ENCODE measurements around the gene ABHD10. TPM values are rescaled to one million over a fixed set of nuclear protein-coding genes. Genes with fewer than 3 reads are reported as not detected.

The ABHD10 gene
- total and polyA plus RNA-seq, 4 experiments from 2014 or later = 34.8 to 40.1 (median 38.7) TPM

DNA sequence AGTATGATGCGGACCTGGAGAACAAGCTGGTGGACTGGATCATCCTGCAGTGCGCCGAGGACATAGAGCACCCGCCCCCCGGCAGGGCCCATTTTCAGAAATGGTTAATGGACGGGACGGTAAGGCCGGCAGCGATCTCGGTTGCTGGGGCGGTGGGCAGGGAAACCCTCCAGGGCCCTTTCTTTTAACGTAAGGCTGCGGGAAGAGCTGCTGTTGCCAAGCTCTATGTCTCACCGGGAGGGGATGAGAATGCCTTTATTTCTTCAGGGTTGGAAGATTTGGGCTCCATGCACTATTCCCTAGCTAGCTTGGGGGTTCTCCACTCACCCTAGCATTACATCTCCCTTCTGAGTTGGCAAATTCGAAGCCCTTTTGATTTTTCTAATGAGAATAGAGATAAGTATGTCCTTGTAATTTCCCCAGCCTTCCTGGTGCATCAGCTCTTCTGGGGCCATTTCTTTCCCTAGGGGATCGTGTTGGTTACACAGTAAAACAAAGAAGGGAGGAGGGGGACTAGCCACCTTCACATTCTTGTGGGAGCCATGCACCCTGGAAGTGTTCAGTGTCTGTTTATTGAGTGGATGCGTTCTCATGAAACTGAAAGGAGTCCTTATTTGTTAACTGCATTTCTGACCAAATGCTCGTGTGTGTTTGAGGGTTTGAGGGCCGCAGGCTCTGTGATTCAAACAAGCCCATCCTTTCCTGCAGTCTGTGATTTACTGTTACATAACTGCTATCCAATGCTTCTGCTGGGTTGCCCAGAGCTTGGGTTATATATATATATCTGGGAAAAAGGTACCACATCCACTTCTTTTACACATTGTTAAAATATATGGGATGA, 20.9 kb downstream of the ABHD10 start:
- intact Hi-C loops (cut with micrococcal nuclease) = no loop called here
- Mint-ChIP-seq H3K27me3 (no peaks in the 10 kb centered on the region), H3K27ac (no peak overlapping the region), H3K4me1 (peaks cover 23 to 34% (median 28%) of the 10 kb centered on the region in 4 donors), H3K4me3 (peak overlapping the region in 6 of 8 donors; percentile 70 to 84 (median 72)), H3K9me3 (no peaks in the 10 kb centered on the region), H3K36me3 (peaks cover 0 to 5% of the 10 kb centered on the region in 2 donors)
- DNase-seq = no peak
- Histone ChIP-seq H3K9me3 (ENCODE audit: control insufficient read depth in 1 of 2, low read length in 2 of 2) (no peaks in the 10 kb centered on the region), H3K36me3 (ENCODE audit: insufficient read depth, low read length) (no peaks in the 10 kb centered on the region), H3K27ac (ENCODE audit: low read depth, low read length) (no peak overlapping the region), H3K27me3 (ENCODE audit: insufficient read depth, low read length) (no peaks in the 10 kb centered on the region), H3K4me1 (ENCODE audit: insufficient read depth, low read length) (peaks cover 23% of the 10 kb centered on the region), H3K4me3 (ENCODE audit: low read length in 2 of 2) (no peak overlapping the region)
- CTCF ChIA-PET (ENCODE audit: partially characterized antibody) = interaction anchor here (1.2 to 9.2 kb wide), 3 partner anchors 12 to 44 kb away, joined by 3 to 75 read pairs (median 68); no protein-coding TSS in a partner anchor
- POLR2A ChIA-PET (ENCODE audit: partially characterized antibody) = interaction anchor here (0.6 to 0.8 kb wide), 2 partner anchors 9 to 14 kb away, joined by 3 to 4 read pairs; no protein-coding TSS in a partner anchor

DNA sequence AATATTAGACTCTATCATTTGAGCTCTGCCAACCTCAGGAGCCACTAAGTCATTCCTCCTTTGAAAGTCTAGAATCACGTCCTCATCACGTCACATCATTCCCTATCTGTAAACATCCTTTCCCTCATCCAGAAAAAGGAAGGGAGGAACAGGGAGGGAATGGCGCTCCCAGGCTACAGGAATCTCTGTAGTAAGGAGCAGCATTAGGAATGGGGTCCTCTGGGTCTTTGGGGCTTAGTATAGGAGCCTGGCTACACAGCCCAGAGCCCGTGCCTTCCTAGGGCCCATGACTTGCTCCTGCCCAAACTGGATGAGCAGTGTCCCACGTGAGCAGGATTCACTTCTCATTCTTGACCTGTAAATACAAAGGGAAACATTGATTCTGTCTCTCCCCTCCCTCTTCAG, 21.5 kb downstream of the ABHD10 start:
- CTCF ChIA-PET (ENCODE audit: partially characterized antibody) = interaction anchor here (1.0 to 9.2 kb wide), 4 partner anchors 9 to 43 kb away, joined by 3 to 75 read pairs (median 36); no protein-coding TSS in a partner anchor

DNA sequence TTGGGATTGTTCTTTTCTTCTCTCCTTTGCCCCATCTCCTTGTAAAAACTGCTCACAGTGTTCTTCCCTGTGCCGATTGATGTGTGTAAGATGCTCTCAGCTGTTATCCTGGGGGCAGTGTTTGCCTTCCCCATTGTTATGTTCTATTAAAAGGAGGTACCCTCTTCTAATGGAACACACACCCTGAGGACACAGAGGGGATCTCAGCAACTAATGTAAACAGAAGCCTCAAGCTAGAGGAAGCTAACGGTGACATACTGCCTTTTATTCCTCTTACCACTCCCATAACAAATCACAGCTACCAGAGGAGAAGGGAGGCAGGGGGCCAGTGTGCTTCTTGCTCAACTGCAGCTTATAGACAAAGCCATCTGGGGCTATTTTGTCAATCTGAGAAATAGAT, 22.1 kb downstream of the ABHD10 start:
- H3K9me3 Mint-ChIP-seq = no peaks in the 10 kb centered on the region
- no peaks in the 10 kb centered on the region for H3K27me3 Mint-ChIP-seq
- H3K4me1 Mint-ChIP-seq = peaks cover 25 to 34% (median 28%) of the 10 kb centered on the region in 4 donors
- Histone ChIP-seq H3K36me3 (ENCODE audit: insufficient read depth, low read length) (no peaks in the 10 kb centered on the region), H3K4me3 (ENCODE audit: low read length in 2 of 2) (no peak overlapping the region), H3K9me3 (ENCODE audit: control insufficient read depth in 1 of 2, low read length in 2 of 2) (no peaks in the 10 kb centered on the region), H3K27ac (ENCODE audit: low read depth, low read length) (no peak overlapping the region), H3K27me3 (ENCODE audit: insufficient read depth, low read length) (no peaks in the 10 kb centered on the region), H3K4me1 (ENCODE audit: insufficient read depth, low read length) (peaks cover 23% of the 10 kb centered on the region)
- H3K4me3 Mint-ChIP-seq = no peak overlapping the region
- intact Hi-C loops (cut with micrococcal nuclease) = no loop called here
- no peaks in the 10 kb centered on the region for H3K36me3 Mint-ChIP-seq
- no peak for DNase-seq
- ChIA-PET CTCF (ENCODE audit: partially characterized antibody) (interaction anchor here (1.0 to 9.2 kb wide), 4 partner anchors 10 to 33 kb away, joined by 3 to 75 read pairs (median 36); no protein-coding TSS in a partner anchor), POLR2A (ENCODE audit: partially characterized antibody) (no interaction called here)
- H3K27ac Mint-ChIP-seq = no peak overlapping the region

More for the DNA sequence above, 21.5 kb downstream of the ABHD10 start:
- no peaks in the 10 kb centered on the region for H3K27me3 Mint-ChIP-seq
- POLR2A ChIA-PET (ENCODE audit: partially characterized antibody) = no interaction called here
- Histone ChIP-seq H3K4me3 (ENCODE audit: low read length in 2 of 2) (no peak overlapping the region), H3K36me3 (ENCODE audit: insufficient read depth, low read length) (no peaks in the 10 kb centered on the region), H3K27me3 (ENCODE audit: insufficient read depth, low read length) (no peaks in the 10 kb centered on the region), H3K4me1 (ENCODE audit: insufficient read depth, low read length) (peaks cover 23% of the 10 kb centered on the region), H3K9me3 (ENCODE audit: control insufficient read depth in 1 of 2, low read length in 2 of 2) (no peaks in the 10 kb centered on the region), H3K27ac (ENCODE audit: low read depth, low read length) (no peak overlapping the region)
- intact Hi-C loops (cut with micrococcal nuclease) = no loop called here
- no peak overlapping the region for H3K4me3 Mint-ChIP-seq
- DNase-seq = no peak
- no peaks in the 10 kb centered on the region for H3K9me3 Mint-ChIP-seq
- H3K4me1 Mint-ChIP-seq = peaks cover 25 to 34% (median 28%) of the 10 kb centered on the region in 4 donors
- no peak overlapping the region for H3K27ac Mint-ChIP-seq
- H3K36me3 Mint-ChIP-seq = no peaks in the 10 kb centered on the region

DNA sequence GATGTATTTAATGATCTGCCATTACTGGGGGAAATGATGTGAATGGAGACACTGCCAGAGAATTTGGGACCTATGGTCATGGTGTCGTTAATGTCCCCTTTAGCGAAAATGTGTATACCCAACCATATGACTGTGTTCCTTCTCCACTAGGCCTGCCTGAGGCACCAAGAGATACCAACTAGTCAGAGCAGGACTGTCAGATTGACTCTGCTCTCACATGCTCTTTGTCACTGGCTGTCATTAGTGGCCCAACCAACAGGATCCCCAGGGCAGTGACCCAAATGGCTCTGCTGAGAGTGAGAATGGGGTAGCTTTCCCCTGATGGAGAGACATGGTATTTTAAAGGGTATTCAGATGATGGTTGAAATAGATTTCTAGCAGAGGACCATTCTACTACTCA, 22.7 kb downstream of the ABHD10 start:
- no peak for DNase-seq
- Mint-ChIP-seq H3K36me3 (no peaks in the 10 kb centered on the region), H3K4me1 (peaks cover 25 to 34% (median 28%) of the 10 kb centered on the region in 4 donors), H3K27ac (peak overlapping the region in 1 of 7 donors; percentile 2), H3K4me3 (no peak overlapping the region), H3K9me3 (no peaks in the 10 kb centered on the region), H3K27me3 (no peaks in the 10 kb centered on the region)
- H3K4me3 ChIP-seq (ENCODE audit: low read length in 2 of 2) = no peak overlapping the region
- H3K27ac ChIP-seq (ENCODE audit: low read depth, low read length) = no peak overlapping the region
- peaks cover 23% of the 10 kb centered on the region for H3K4me1 ChIP-seq (ENCODE audit: insufficient read depth, low read length)
- ChIA-PET CTCF (ENCODE audit: partially characterized antibody) (interaction anchor here (1.0 to 9.2 kb wide), 5 partner anchors 9 to 34 kb away, joined by 3 to 75 read pairs (median 10); no protein-coding TSS in a partner anchor), POLR2A (ENCODE audit: partially characterized antibody) (interaction anchor here (1.3 kb wide), 1 partner anchor 22 kb away, joined by 3 read pairs; no protein-coding TSS in a partner anchor)
- H3K36me3 ChIP-seq (ENCODE audit: insufficient read depth, low read length) = no peaks in the 10 kb centered on the region
- H3K27me3 ChIP-seq (ENCODE audit: insufficient read depth, low read length) = no peaks in the 10 kb centered on the region
- H3K9me3 ChIP-seq (ENCODE audit: control insufficient read depth in 1 of 2, low read length in 2 of 2) = no peaks in the 10 kb centered on the region
- intact Hi-C loops (cut with micrococcal nuclease) = no loop called here

DNA sequence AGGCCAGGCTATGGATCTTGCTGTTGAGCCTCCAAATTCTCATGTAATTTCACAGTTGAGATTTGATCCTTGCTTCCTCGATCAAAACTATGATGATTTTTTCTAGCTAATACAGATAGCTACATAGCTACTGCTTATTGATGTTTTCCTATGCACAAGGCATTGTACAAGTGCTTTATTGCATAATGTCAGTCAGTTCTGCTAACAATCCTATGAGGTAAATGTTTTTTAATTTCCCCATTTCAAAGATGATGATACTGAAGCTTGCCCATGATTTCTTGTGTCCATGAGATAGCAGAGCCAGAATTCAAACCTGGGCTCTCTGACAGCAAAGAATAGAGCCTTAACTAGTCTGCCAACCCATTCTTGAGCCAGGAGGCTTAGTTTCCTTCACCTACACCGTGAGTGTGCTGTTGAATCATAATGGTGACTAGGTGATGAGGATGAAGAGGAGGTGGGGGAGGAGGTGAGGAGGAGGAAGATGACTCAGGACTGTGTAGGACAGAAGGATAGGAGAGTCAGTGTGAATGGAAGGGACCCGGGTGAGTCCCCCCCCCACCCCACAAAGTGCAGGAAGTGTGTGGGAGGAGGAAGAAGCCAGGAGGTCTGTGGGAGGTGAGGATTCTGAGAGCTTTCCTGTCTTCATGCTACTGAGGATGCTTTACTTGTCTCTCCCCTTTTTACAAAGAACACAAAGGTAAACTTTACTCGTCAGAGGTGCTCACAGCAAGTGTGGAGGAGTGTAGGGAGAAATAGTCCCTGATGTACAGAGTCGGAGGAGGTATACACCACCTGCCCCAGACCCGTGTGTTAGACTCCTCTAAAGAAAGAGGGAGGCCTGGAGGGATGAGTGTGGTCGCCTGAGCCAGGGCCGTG, 23.5 kb downstream of the ABHD10 start:
- H3K27ac Mint-ChIP-seq = peak overlapping the region; percentile 31 to 88 (median 80)
- intact Hi-C loops (cut with micrococcal nuclease) = no loop called here
- POLR2A ChIA-PET (ENCODE audit: partially characterized antibody) = interaction anchor here (0.7 to 1.3 kb wide), 3 partner anchors 23 to 70 kb away, joined by 3 read pairs; partner anchors contain the start of gene ABHD10
- no peak for DNase-seq
- peak overlapping the region in 6 of 8 donors; percentile 18 to 70 (median 48) for H3K4me3 Mint-ChIP-seq
- no peaks in the 10 kb centered on the region for H3K9me3 Mint-ChIP-seq
- H3K27me3 Mint-ChIP-seq = no peaks in the 10 kb centered on the region
- no peaks in the 10 kb centered on the region for H3K9me3 ChIP-seq (ENCODE audit: control insufficient read depth in 1 of 2, low read length in 2 of 2)
- peaks cover 23% of the 10 kb centered on the region for H3K4me1 ChIP-seq (ENCODE audit: insufficient read depth, low read length)
- CTCF ChIA-PET (ENCODE audit: partially characterized antibody) = interaction anchor here (1.0 to 9.2 kb wide), 5 partner anchors 10 to 41 kb away, joined by 3 to 75 read pairs (median 10); no protein-coding TSS in a partner anchor
- H3K36me3 ChIP-seq (ENCODE audit: insufficient read depth, low read length) = no peaks in the 10 kb centered on the region
- H3K4me1 Mint-ChIP-seq = peaks cover 25 to 34% (median 28%) of the 10 kb centered on the region in 4 donors
- H3K27me3 ChIP-seq (ENCODE audit: insufficient read depth, low read length) = no peaks in the 10 kb centered on the region
- no peak overlapping the region for H3K4me3 ChIP-seq (ENCODE audit: low read length in 2 of 2)
- H3K36me3 Mint-ChIP-seq = no peaks in the 10 kb centered on the region
- no peak overlapping the region for H3K27ac ChIP-seq (ENCODE audit: low read depth, low read length)

DNA sequence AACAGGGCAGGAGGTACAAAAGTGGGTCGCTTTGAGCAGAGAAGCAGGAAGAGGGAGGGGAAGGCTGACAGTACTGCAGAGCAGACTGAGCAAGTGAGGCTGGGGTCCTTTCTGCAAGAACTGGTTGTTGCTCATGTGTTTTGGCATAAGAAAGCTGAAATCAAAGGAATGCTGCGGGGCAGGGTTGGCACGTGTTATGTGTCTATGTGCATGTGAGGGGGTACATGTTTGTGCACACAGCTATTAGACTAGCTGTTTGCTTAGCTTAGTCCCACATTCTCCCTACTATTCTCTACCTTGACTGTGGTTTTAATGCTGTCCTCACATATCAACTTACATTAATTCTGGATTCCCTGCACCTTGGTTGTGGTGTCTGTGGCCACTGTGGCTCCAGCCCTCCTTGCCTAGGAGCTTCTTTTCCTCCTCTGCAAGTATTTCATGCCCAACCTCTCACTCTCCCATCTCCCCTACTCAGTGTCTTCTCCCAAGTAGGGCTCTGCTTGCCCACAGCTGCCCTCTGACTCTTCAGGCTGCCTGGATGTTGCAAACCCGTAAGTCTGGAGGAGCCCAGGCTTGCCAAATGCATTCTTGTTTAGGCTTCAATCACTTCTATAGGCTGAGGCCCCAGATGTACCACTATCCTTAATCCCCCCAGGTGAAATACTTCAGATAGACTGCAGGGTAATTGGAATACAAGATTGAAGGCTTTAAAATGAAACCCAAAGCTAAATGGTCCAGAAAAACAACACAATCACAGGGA, 24.7 kb downstream of the ABHD10 start:
- DNase-seq = no peak
- POLR2A ChIA-PET (ENCODE audit: partially characterized antibody) = interaction anchor here (1.2 to 1.6 kb wide), 2 partner anchors 25 to 69 kb away, joined by 3 to 6 read pairs; partner anchors contain the start of gene ABHD10
- H3K4me1 ChIP-seq (ENCODE audit: insufficient read depth, low read length) = peaks cover 23% of the 10 kb centered on the region
- Mint-ChIP-seq H3K4me3 (peak overlapping the region in 2 of 8 donors; percentile 67 to 70), H3K36me3 (no peaks in the 10 kb centered on the region), H3K27me3 (no peaks in the 10 kb centered on the region), H3K27ac (peak overlapping the region in 6 of 7 donors; percentile 31 to 83 (median 72)), H3K9me3 (no peaks in the 10 kb centered on the region), H3K4me1 (peaks cover 25 to 34% (median 28%) of the 10 kb centered on the region in 4 donors)
- no peaks in the 10 kb centered on the region for H3K9me3 ChIP-seq (ENCODE audit: control insufficient read depth in 1 of 2, low read length in 2 of 2)
- H3K4me3 ChIP-seq (ENCODE audit: low read length in 2 of 2) = no peak overlapping the region
- CTCF ChIA-PET (ENCODE audit: partially characterized antibody) = interaction anchor here (2.0 to 9.2 kb wide), 3 partner anchors 10 to 15 kb away, joined by 10 to 75 read pairs (median 68); no protein-coding TSS in a partner anchor
- intact Hi-C loops (cut with micrococcal nuclease) = no loop called here
- H3K27ac ChIP-seq (ENCODE audit: low read depth, low read length) = no peak overlapping the region
- no peaks in the 10 kb centered on the region for H3K27me3 ChIP-seq (ENCODE audit: insufficient read depth, low read length)
- no peaks in the 10 kb centered on the region for H3K36me3 ChIP-seq (ENCODE audit: insufficient read depth, low read length)

All from CD4-positive, alpha-beta memory T cell (primary cell).